Effector CD8-positive, alpha-beta T cell (primary cell): ENCODE measurements around the gene OR11L1.

ENCODE experiments used
- DNase-seq: peaks from one replicate; lab custom pipeline; 2025; lab: John Stamatoyannopoulos, UW

The OR11L1 gene

DNA sequence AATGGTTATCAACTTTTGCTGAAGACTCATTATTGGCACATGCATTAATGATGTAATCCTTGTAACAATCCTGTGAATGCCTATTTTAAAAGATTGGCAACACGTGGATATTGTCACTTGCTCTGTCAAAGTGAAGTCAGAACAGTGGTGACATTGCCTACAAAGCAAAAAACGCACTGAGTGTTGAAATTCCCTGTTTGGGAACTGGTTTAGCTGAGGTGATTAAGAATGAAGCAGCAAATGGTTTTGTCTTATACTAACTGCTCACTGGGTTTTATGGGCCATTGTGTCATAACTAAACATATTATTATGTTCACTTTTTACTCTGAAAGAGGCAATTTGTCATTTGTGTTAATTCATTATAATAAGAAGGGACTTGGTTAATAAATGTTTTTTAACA, 29.1 kb downstream of the OR11L1 start:
- DNase-seq, result no peak

DNA sequence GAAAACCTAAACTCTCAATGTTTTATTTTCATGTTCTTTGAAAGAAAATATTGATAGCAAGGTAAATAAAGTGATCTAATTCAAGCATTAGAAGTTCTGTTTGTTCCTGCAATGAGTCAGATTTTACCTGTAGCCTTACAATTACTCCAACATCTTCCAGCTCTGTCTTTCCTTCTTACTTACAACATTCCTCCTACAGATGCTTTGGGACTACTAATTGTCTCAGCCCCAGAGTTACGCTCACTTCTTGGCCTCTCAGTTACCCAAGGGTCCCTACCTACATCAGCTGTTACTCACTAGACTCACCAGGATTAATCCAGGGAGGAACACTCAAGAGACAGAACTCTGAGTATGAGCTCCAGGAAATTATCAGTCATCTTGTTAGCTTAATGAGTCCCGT, 44.2 kb downstream of the OR11L1 start:
- DNase-seq, result no peak
